T47D (cell line): ENCODE measurements around the gene KAZN.
A peak's percentile ranks its signal among the peaks of the same experiment; 100 is the strongest.

ENCODE experiments used
- DNase-seq, 2 experiments: peaks; one replicate each; pipeline versions ENCODE4 v3.0.0 to v3.0.0-alpha.2; 2011 to 2012; ENCODE audit warnings: low read depth in 1 of 2, low spot score in 1 of 2
- JUND ChIP-seq: IDR thresholded peaks from 2 replicates; pipeline ENCODE4 v1.6.1; 2012; ENCODE audit warnings: low read depth
- in situ Hi-C: cut with HindIII; loops from 2 replicates; pipeline ENCODE4 v1.10.0; 2016; ENCODE audit warnings: low sequenced_read_pairs, low pct_unique_long_range_greater_than_20kb

The KAZN gene

GRCh38 chr1:14728516-14728915, 130.0 kb downstream of the KAZN start:
- in situ Hi-C loops: no loop called here
- no peak for DNase-seq
- no peak for TF ChIP-seq JUND

GRCh38 chr1:14732728-14733047, 134.2 kb downstream of the KAZN start:
- no peak for TF ChIP-seq JUND
- DNase-seq: no peak
- in situ Hi-C loops: no loop called here

GRCh38 chr1:14733048-14733778, 134.7 kb downstream of the KAZN start:
- in situ Hi-C loops: no loop called here
- no peak for TF ChIP-seq JUND
- no peak for DNase-seq

GRCh38 chr1:14733779-14734140, 135.3 kb downstream of the KAZN start:
- in situ Hi-C loops: no loop called here
- no peak for TF ChIP-seq JUND
- DNase-seq: no peak

GRCh38 chr1:14735841-14736240, 137.4 kb downstream of the KAZN start:
- no peak for DNase-seq
- in situ Hi-C loops: no loop called here
- TF ChIP-seq JUND: no peak

GRCh38 chr1:14737561-14738094, 139.1 kb downstream of the KAZN start:
- DNase-seq: no peak
- TF ChIP-seq JUND: no peak
- in situ Hi-C loops: no loop called here

- in situ Hi-C loops: no loop called here
- TF ChIP-seq JUND: no peak
- DNase-seq: peak in 1 of 2 experiments; percentile 13
Observed at GRCh38 chr1:14738235-14738634, 139.8 kb downstream of the KAZN start.

GRCh38 chr1:14738647-14739046, 140.2 kb downstream of the KAZN start:
- in situ Hi-C loops: no loop called here

GRCh38 chr1:14739082-14739832, 140.8 kb downstream of the KAZN start:
- in situ Hi-C loops: no loop called here
- DNase-seq: no peak
- TF ChIP-seq JUND: no peak

More at GRCh38 chr1:14738647-14739046, 140.2 kb downstream of the KAZN start:
- no peak for DNase-seq
- no peak for TF ChIP-seq JUND

GRCh38 chr1:14740016-14740415, 141.5 kb downstream of the KAZN start:
- no peak for TF ChIP-seq JUND
- in situ Hi-C loops: no loop called here
- no peak for DNase-seq

GRCh38 chr1:14741082-14741481, 142.6 kb downstream of the KAZN start:
- TF ChIP-seq JUND: no peak

GRCh38 chr1:14741532-14741931, 143.0 kb downstream of the KAZN start:
- no peak for TF ChIP-seq JUND
- in situ Hi-C loops: no loop called here
- DNase-seq: no peak

More at GRCh38 chr1:14741082-14741481, 142.6 kb downstream of the KAZN start:
- DNase-seq: no peak
- in situ Hi-C loops: no loop called here

- in situ Hi-C loops: no loop called here
- peak in 1 of 2 experiments; percentile 2 for DNase-seq
- no peak for TF ChIP-seq JUND
Observed at GRCh38 chr1:14742181-14742980, 143.9 kb downstream of the KAZN start.
